ENCODE measurements around the gene UPK3A.
"Not testable (repeated sequence)": the region's sequence is repeated elsewhere in the genome, so short reads cannot be mapped to it uniquely, and the experiment has no call there.

Gene UPK3A

DNA sequence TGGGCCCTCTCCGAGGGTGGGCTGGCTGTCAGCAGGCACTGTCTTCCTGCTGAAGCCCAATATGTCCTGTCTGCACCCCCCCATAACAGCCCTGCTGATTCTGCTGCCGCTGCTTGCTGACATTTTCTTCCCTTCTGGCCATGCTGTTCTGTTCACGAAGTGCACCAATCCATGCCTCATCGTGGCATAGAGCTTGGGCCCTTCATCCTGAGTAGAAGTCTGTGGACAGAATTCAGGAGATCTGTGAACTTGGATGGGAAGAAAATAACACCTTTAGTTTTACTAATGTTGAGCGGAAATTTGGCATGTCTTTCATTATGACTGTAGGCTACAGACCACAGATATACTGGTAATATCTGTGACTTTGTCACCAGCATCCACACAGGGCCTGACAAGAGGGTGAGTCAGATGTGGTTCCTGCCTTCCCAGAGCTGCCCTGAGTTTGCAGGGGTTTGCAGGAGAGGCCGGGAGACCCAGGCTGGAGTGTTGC is 29.9 kb upstream of the UPK3A start:
- Histone ChIP-seq H3K36me3 (replicated peaks; ENCODE audit: insufficient read depth, low read length) (no peaks in the 10 kb centered on the region), H3K79me2 (ENCODE audit: low read length) (no peaks in the 10 kb centered on the region), H3K9ac (ENCODE audit: low read length) (no peak overlapping the region), H3K9me2 (replicated peaks; ENCODE audit: insufficient read depth, low read length) (no peaks in the 10 kb centered on the region), H3K9me3 (replicated peaks; ENCODE audit: insufficient read depth, low read length) (no peaks in the 10 kb centered on the region), H3K4me1 (ENCODE audit: low read length) (no peaks in the 10 kb centered on the region), H3K4me2 (ENCODE audit: low read depth, low read length) (no peak overlapping the region), H2AFZ (ENCODE audit: low read length) (no peak overlapping the region), H3K27ac (ENCODE audit: low read length) (no peak overlapping the region), H3F3A (ENCODE audit: insufficient read depth, low read length) (peaks cover 2% of the 10 kb centered on the region; the same call in 1 of the 2 replicates), H3K27me3 (replicated peaks; ENCODE audit: insufficient read depth, low read length) (no peaks in the 10 kb centered on the region), H4K20me1 (ENCODE audit: insufficient read depth, low read length) (no peaks in the 10 kb centered on the region), H3K4me3 (ENCODE audit: low read length) (no peak overlapping the region)
- DNase-seq: no peak
- TF ChIP-seq, protein P1, sequence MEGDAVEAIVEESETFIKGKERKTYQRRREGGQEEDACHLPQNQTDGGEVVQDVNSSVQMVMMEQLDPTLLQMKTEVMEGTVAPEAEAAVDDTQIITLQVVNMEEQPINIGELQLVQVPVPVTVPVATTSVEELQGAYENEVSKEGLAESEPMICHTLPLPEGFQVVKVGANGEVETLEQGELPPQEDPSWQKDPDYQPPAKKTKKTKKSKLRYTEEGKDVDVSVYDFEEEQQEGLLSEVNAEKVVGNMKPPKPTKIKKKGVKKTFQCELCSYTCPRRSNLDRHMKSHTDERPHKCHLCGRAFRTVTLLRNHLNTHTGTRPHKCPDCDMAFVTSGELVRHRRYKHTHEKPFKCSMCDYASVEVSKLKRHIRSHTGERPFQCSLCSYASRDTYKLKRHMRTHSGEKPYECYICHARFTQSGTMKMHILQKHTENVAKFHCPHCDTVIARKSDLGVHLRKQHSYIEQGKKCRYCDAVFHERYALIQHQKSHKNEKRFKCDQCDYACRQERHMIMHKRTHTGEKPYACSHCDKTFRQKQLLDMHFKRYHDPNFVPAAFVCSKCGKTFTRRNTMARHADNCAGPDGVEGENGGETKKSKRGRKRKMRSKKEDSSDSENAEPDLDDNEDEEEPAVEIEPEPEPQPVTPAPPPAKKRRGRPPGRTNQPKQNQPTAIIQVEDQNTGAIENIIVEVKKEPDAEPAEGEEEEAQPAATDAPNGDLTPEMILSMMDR (IDR thresholded peaks at IDR 0.05; ENCODE audit: low read length): no peak
- TF ChIP-seq EZH2 (optimal IDR thresholded peaks at IDR 0.05; ENCODE audit: low read depth, low read length) (no peak), EZH2phosphoT487 (IDR thresholded peaks at IDR 0.05; ENCODE audit: low read length) (no peak)

- H3K4me2 ChIP-seq (ENCODE audit: low read depth, low read length); H2AFZ ChIP-seq (ENCODE audit: low read length); H3K27ac ChIP-seq (ENCODE audit: low read length); H3K9me2 ChIP-seq (replicated peaks; ENCODE audit: insufficient read depth, low read length); H3K79me2 ChIP-seq (ENCODE audit: low read length); H3F3A ChIP-seq (ENCODE audit: insufficient read depth, low read length); H3K27me3 ChIP-seq (replicated peaks; ENCODE audit: insufficient read depth, low read length); H3K9ac ChIP-seq (ENCODE audit: low read length); H3K9me3 ChIP-seq (replicated peaks; ENCODE audit: insufficient read depth, low read length); H4K20me1 ChIP-seq (ENCODE audit: insufficient read depth, low read length); DNase-seq; H3K36me3 ChIP-seq (replicated peaks; ENCODE audit: insufficient read depth, low read length); H3K4me3 ChIP-seq (ENCODE audit: low read length): not testable (repeated sequence)
- H3K4me1 ChIP-seq (ENCODE audit: low read length): peaks cover 21% of the 10 kb centered on the region
Observed at GRCh38 chr22:45257941-45258340, 26.8 kb upstream of the UPK3A start.

DNA sequence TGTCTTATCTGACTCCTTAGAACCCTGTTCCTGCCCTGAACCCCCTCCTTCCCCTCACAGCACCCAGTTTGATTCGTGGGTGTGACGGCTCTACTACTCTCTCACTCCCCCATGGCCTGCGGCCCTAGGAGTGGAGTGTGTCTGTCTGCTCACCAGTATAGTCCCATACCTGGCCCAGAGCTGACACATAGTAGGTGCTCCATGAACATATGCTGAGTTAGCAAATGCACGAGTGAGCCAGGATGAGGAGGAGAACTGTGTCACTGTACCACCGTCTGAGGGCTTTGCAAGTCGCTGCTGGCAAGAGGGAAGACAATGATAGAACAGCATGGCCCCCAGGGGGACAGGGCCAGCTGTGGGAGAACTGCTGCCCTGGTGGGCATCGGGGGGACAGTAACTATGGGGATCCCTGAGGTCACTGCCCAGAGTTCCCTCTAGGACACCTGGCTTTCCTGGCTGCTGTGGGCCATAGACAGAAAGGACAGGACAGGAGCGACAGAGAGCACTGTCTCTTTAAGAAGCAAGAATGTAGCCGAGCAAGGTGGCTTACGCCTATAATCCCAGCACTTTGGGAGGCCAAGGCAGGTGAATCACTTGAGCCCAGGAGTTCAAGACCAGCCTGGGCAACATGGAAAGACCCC is 24.9 kb upstream of the UPK3A start:
- DNase-seq: no peak
- no peak overlapping the region for H2AFZ ChIP-seq (ENCODE audit: low read length)
- H3K27me3 ChIP-seq (replicated peaks; ENCODE audit: insufficient read depth, low read length): no peaks in the 10 kb centered on the region

GRCh38 chr22:45260395-45260759 is 24.4 kb upstream of the UPK3A start:
- not testable (repeated sequence) for H3K36me3 ChIP-seq (replicated peaks; ENCODE audit: insufficient read depth, low read length); H3K9me2 ChIP-seq (replicated peaks; ENCODE audit: insufficient read depth, low read length); H3K9me3 ChIP-seq (replicated peaks; ENCODE audit: insufficient read depth, low read length); H4K20me1 ChIP-seq (ENCODE audit: insufficient read depth, low read length); H3K27ac ChIP-seq (ENCODE audit: low read length); H3K4me2 ChIP-seq (ENCODE audit: low read depth, low read length); H3K9ac ChIP-seq (ENCODE audit: low read length); H3K27me3 ChIP-seq (replicated peaks; ENCODE audit: insufficient read depth, low read length); DNase-seq; H3K4me3 ChIP-seq (ENCODE audit: low read length); H3K79me2 ChIP-seq (ENCODE audit: low read length); H2AFZ ChIP-seq (ENCODE audit: low read length)
- H3F3A ChIP-seq (ENCODE audit: insufficient read depth, low read length): peaks cover 13% of the 10 kb centered on the region
- peaks cover 35% of the 10 kb centered on the region for H3K4me1 ChIP-seq (ENCODE audit: low read length)

More for the DNA sequence above, 24.9 kb upstream of the UPK3A start:
- Histone ChIP-seq H4K20me1 (ENCODE audit: insufficient read depth, low read length) (no peaks in the 10 kb centered on the region), H3K4me1 (ENCODE audit: low read length) (peaks cover 35% of the 10 kb centered on the region), H3F3A (ENCODE audit: insufficient read depth, low read length) (peaks cover 13% of the 10 kb centered on the region), H3K4me2 (ENCODE audit: low read depth, low read length) (no peak overlapping the region), H3K4me3 (ENCODE audit: low read length) (no peak overlapping the region), H3K9ac (ENCODE audit: low read length) (no peak overlapping the region), H3K9me2 (replicated peaks; ENCODE audit: insufficient read depth, low read length) (no peaks in the 10 kb centered on the region), H3K27ac (ENCODE audit: low read length) (no peak overlapping the region), H3K9me3 (replicated peaks; ENCODE audit: insufficient read depth, low read length) (no peaks in the 10 kb centered on the region), H3K79me2 (ENCODE audit: low read length) (no peaks in the 10 kb centered on the region), H3K36me3 (replicated peaks; ENCODE audit: insufficient read depth, low read length) (no peaks in the 10 kb centered on the region)
- no peak for TF ChIP-seq EZH2phosphoT487 (IDR thresholded peaks at IDR 0.05; ENCODE audit: low read length)
- no peak for TF ChIP-seq EZH2 (optimal IDR thresholded peaks at IDR 0.05; ENCODE audit: low read depth, low read length)
- TF ChIP-seq, protein P1 (IDR thresholded peaks at IDR 0.05; ENCODE audit: low read length): no peak

Measured in MM.1S (cell line).